Caki2 (cell line): ENCODE data around the gene ADAM8. TPM values are rescaled to one million over a fixed set of nuclear protein-coding genes. Genes with fewer than 3 reads are reported as not detected.

Experiments
- DNase-seq: peaks from one replicate; pipeline ENCODE4 v3.0.0-alpha.2; 2015; ENCODE audit warnings: low read depth
- in situ Hi-C: cut with HindIII; loops from 2 replicates; pipeline ENCODE4 v1.10.0; 2016; ENCODE audit warnings: low sequenced_read_pairs, low pct_unique_long_range_greater_than_20kb, mixed read lengths
- total RNA-seq: library from RNA; depleted of rRNA; stranded (reverse); fragments of >200 nt; shearing (Covaris generic); gene quantifications from 2 replicates; pipeline ENCODE4 v1.2.3, GENCODE V29; 2014; ENCODE audit warnings: low replicate concordance

The ADAM8 gene
- total RNA-seq, 1 experiment from 2014 or later, result 2.9 TPM

DNA sequence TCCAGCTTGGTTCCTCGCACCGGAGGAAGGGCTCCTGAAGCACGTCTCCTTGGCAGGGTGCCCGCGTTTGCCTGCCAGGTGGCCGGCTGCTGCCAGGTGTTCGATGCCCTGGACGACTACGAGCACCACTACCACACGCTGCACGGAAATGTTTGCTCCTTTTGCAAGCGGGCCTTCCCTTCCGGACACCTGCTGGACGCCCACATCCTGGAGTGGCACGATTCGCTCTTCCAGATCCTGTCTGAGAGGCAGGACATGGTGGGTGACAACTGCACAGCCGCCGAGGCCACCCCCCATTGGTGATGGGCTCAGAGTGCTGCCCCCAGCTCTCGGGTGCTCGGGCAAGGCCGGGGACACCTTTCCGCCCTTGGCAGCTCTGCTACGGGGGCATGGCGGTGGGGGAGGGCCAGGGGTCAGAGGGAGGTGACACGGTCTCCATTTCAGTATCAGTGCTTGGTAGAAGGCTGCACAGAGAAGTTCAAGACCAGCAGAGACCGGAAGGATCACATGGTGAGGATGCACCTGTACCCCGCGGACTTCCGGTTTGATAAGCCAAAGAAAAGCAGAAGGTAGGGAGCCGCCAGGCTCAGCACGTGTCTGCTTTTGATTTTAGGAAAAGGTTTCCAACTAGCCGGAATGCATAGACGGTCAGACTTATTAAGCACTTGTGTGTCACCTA lies 33.2 kb upstream of the ADAM8 start:
- in situ Hi-C loops, result no loop called here
- no peak for DNase-seq

DNA sequence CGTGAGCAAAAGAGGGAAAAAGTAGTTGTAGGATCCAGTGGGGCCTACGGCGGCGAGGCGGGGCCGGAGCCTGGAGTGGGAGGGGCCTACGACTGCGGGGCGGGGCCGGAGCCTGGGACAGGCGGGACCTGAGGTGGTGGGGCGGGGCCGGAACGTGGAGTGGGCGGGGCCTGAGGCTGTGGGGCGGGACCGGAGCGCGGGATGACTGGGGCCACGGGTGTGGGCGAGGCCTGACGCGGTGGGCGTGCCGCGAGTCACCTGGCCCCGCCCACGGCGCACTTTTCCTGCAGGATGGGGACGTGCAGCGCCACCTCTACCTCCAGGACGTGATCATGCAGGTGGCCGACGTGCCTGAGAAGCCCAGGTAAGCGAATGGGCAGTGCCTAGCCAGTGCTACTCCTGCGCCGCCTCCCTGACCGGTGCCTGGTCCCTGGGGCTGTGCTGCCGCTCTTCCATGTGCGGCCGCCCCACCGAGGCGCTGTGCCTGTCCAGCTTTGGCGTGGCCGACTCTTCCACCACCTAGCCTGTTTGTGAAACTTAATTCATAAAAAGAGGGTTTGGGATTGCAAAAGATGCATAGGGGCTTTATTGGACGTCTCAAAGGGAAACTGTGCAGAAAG lies 32.5 kb upstream of the ADAM8 start:
- peak; percentile 83 for DNase-seq
- in situ Hi-C loops, result no loop called here

DNA sequence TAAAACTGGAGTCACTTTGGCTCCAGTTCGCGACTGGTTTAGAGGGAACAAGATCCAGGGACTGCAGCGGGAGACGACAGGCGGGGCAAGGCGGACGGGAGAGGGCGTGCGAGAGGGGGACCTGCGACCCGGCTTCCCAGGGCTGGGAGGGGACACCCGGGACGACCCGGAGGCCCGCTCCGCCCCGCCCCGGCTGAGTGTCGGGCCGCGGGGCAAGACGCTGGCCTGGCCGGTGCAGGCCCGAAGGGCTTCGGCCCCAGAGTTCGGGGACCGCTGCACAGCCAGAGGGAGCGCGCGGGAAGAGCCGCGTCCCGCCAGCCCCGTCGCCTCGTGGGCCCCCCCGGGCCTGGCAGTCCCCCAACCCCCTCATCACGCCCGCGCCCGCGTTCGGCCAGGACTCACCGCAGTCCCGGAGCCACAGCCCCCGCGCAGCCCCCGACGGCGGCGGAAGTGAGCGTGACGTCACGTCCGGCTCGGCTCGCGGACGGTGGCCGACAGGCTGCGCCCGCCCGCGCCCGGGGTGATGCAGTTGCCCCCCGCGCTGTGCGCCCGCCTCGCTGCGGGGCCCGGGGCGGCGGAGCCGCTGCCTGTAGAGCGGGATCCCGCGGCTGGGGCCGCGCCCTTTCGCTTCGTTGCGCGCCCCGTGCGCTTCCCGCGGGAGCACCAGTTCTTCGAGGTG lies 31.9 kb upstream of the ADAM8 start, which contains the start of the genes TUBGCP2 and ZNF511:
TSS of gene TUBGCP2 (minus strand) at position 452 of the 679 bp plus-strand sequence. CDS start 5,931 bp downstream, outside the sequence.
TSS of gene ZNF511 (plus strand) at position 494 of the 679 bp plus-strand sequence. CDS start at position 524, 30 bp downstream.
- DNase-seq, result peak; percentile 83

DNA sequence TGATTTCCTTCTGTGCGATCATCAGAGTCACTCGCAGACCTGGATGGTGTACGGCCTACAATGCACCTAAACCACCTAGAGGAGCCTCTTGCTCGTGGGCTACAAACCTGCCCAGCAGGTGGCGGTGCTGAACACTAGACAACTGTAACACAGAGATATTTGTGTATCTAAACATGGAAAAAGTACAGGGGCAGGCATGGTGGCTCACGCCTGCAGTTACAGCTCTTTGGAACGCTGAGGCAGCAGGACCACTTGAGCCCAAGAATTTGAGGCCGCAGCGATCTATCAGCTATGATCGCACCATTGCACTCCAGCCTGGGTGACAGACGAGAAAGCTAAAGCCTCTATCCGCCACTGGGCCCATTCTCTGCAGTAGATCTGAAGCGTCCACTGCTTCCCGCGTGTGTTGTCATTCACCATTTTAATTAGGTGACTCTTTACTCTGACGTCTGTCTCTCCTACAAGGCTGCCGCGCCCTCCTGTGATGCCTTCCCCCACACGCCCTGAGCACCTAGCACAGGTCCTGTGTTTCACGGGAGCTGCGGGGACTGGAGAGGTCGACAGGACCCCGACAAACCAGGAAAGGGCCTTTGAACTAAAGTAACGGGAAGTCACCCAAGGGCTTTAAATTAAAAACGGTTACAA lies 31.2 kb upstream of the ADAM8 start:
- in situ Hi-C loops, result no loop called here

More for the DNA sequence above, 31.9 kb upstream of the ADAM8 start, which contains the start of the genes TUBGCP2 and ZNF511:
- in situ Hi-C loops, result no loop called here

DNA sequence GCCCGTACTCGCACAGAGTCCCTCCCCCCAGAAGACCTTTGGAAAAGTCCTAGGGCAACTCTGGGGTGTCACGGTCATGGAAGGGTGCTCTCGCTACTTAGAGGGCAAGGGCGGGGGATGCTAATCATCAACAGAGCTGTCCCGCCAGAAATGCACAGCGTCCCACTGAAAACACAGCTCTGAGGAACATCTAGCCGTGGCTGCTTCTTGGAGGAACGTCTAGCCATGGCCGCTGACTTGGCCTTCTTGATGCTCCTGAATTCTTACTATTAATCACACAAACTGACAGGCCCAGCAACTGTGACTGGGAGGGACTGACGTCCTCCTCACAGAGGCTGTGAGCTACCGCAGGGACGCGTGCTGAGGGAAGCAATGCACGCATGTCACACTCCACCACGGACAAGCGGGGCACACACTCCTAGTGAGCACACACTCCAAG lies 30.3 kb upstream of the ADAM8 start:
- in situ Hi-C loops, result no loop called here
- DNase-seq, result peak; percentile 77

More for the DNA sequence above, 31.2 kb upstream of the ADAM8 start:
- peak; percentile 74 for DNase-seq

DNA sequence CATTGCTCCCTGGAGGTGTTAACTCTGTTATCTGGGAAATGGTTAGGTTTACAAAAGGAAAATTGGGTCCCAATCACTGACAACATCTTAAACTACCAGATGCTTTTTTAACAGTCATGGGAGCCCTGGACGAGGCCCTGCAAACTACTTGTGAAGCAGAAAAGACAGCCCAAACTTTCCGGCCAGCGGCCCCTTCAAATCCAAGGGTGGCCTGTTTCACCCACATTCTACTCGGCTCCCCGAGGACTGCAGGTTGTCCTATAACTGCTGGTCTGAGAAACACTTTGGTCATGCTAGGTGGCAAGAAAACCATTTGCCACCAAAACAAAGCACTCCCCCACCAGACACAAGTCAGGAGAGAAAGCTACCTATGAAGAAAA lies 29.4 kb upstream of the ADAM8 start:
- in situ Hi-C loops, result no loop called here
- no peak for DNase-seq

DNA sequence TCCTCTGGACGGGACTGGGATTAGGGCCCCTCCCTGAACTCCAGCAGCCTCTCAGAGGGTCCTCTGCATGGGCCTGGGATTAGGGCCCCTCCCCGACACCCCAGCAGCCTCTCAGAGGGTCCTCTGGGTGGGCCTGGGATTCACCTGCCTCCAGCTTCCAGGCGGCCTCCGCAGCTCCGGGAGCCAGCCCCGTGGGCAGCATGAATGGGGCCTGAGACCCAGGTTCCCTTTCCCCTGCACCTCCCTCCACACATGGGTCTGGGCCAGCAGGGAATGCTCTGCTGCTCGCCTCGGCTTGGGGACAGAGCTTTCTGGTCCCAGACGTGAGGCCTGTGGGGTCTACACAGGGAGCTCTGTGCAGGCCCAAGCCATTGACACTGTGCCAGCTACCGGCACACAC lies 26.5 kb upstream of the ADAM8 start:
- in situ Hi-C loops, result no loop called here
- DNase-seq, result no peak

DNA sequence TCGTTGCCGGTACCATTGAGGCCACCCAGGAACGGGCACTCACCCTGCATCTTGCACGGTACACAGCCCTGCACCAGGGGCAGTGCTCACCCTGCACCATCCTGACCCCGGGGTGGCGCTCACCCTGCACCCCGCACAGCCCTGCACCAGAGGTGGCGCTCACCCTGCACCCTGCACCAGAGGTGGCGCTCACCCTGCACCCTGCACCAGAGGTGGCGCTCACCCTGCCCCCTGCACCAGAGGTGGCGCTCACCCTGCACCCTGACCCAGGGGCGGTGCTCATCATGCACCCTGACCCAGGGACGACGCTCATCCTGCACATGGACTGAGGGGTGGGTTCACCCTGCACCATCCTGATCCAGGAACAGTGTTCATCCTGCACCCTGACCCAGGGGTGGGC lies 25.6 kb upstream of the ADAM8 start:
- in situ Hi-C loops, result no loop called here
- DNase-seq, result no peak

DNA sequence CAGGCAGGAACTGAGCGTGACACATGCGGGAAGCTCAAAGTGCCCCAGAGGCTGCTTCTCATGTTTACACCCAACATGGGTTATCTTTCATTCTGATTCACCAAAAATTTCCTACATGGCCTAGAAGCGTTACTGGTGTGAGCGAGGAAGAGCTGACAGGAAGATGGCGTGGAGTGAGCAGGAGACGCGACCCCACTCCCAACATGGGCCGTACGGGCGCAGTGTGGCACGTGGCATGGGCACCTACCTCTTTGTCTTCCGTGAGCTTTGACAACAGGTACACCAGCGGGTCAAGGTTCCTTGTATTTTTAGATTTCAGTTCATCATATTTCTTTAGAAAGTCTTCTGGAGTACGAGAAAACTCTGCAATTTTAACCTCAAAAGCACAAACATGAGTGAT lies 23.1 kb upstream of the ADAM8 start:
- in situ Hi-C loops, result no loop called here
- DNase-seq, result no peak

DNA sequence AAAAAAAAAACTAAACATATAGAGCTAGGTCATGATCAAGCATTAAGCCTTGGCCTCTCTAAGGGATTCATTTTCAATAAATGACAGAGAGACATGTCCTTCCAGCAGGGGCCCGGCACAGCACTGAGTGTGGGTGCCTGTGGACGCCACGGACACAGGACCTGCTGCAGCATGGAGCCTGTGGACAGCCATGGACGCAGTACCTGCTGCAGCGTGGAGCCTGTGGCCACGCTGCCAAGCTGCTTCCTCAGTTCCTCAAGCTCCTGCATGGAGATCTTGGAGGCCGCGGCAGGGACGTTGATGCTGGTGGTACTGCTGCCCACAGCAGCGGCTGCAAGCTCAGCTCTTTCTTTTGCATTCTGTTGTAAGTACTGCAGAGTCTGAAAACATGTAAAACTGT lies 22.6 kb upstream of the ADAM8 start:
- in situ Hi-C loops, result no loop called here
- DNase-seq, result no peak

DNA sequence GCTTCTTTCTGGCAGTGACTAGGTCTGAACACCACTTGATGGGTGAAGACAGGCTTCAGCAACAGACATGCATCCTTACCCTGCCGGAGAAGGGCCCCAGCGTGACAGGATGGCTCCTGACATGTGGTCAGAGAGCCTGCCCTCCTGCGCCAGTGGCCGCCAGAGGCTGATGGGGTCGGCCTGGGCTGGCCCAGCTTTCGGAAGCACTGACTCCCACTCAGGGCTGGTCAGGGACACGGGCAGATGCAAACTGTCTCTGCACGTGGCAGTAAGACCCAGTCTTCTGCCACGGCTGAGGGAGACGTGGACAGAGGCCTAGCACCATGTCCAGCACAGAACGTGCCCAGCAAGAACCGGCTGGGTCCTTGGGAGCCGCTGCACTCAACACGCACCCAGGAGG lies 21.8 kb upstream of the ADAM8 start:
- no peak for DNase-seq
- in situ Hi-C loops, result no loop called here

DNA sequence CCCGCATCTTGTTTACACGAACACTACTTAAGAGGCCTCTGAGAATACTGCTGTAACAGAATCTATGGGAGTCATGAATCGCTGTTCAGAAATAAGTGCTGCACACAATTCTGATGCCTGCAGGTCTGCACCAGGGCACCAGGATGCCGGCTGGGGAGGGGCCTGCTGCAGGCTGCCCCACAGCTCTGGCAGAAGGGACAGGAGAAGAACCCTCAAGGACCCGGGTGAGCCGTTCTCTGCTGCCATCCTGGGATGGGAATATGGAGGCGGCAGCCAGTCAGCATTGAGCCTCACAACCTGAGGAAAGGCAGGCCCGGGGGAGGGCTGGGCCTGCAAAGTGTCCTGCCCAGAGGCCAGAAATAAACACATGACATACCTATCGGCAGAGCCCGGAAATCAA lies 20.8 kb upstream of the ADAM8 start:
- in situ Hi-C loops, result no loop called here
- DNase-seq, result no peak

DNA sequence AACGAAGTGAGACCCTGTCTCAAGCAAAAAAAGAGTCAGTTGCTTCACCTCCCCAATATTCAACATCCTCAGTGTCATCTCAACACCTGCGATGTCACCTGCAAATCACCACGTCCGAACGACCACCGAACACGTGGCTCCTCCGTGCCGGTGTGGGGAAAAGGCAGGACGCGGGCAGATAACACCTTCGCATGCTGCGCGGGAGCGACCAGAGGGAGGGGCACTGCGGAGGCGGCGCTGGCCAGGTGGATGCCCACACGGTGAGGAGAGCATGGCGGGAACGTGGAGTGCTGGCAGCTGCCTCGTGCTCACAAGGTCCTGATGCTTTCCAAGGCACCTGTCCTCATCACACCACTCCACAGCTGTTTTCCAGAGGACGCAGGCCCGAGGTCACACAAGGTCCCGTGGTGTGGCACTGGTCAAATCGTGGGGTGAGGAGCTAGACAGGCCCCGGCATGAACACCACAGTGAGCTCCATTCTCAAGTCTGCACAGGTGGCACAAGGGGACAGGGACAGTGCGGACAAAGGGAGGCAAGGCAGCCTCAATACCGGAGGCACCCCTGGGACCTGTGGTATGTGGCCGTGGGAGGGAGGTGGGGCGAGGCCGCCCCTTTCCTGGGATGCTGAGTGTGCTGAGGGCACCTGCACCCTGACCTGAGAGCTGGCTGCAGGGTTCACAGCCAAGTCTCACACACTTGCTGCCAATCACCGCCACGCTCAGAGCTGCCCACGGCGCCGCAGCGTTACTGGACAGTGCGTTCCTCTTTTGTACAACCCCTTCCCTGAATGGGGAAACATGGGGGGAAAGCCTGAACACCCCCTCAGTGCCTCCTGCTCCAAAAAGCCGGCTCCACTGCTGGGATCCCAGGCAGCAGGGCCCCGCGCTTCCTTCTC lies 19.0 kb upstream of the ADAM8 start:
- DNase-seq, result no peak
- in situ Hi-C loops, result no loop called here

DNA sequence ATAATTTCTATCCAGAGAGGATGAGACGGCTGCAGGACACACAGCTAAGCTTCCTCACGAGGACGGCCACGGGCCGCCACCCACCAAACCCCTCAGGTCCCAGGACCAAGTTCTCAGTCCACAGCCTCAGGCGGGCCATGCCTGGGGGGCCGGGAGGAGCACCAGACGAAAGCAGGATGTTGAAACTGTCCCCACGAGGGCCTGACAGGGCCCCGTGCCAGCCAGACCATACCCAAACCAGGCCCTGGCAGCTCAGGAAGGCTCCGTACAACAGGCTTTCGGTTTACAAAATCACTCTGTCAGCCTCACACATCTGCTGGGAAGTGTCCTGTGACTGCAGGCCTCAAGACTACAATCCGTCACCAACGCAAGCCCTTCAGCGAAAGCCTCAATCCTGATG lies 17.5 kb upstream of the ADAM8 start:
- in situ Hi-C loops, result no loop called here
- DNase-seq, result no peak

DNA sequence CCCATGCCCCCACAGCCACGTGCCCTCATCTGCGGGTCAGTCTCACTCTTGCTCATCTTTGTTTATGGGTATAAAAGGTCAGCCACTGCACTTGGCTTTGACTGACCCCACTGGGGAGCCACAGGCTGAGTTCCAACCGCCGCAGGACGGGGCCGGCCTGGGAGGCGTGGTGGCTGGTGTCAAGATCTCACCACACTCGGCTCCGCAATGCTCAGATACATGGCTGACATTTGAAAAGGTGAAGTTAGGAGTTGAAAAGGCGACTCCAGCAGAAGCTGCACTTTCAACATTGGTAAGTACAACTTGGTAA lies 17.1 kb upstream of the ADAM8 start:
- in situ Hi-C loops, result no loop called here
- no peak for DNase-seq

DNA sequence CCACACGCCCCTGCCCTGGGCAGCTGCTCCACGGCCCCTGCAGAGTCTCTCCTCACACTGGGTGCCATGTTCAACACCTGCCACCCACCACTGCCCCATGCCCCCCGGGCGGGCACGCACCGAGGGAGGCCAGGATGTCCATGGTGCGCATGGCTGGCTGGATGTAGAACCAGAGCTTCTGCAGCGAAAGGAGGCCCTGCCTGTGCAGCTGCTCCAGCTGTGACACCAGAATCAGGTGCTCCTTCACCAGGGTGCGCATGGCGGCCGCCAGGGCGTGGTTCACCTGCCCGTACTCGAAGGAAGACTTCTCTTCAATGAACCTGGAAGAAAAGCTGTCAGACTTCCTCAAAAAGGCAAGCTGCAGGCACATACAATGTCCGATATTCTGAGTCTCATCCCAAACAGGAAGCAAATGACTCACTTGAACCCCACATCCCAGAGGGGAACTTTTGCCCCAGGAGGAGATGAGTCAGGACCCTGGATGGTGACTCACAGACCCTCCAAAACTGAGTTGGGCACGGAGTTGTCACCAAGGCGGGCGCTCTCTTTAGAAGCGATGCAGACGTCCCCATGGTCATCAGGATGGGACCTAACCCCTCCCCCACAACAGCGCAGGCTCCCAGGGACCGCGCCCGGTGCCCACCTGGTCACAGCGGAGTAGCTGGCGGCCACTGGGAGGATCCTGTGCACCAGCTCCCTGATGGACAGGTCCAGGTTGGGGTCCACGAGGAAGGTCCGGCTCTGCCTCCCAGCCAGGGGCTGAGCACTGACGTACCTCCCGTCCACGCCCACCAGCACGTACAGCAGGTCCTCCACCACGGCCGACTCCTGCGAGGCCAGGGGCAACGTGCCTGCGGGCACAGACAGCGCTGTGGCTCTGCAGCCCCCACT lies 16.5 kb upstream of the ADAM8 start:
- in situ Hi-C loops, result no loop called here
- no peak for DNase-seq

DNA sequence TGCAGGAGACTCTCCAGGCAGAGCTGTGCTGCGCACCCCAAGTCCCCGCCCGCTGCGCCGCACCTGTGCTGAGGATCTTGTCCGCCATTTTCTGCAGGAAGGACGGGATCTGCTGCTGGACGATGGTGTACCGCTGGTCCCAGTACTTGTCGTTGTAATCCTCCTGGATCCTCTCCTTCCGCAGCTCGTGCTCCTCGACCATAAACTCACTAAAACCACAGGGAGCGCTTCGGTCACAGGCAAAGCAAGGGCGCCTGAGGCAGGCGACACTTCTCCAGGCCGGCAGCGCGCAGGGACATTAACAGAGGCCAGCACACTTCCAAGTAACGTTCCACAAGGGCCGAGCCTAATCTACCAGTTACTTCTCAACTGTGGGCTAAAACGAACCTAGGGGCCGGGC lies 13.1 kb upstream of the ADAM8 start:
- in situ Hi-C loops, result no loop called here
- no peak for DNase-seq
